ENCODE data around the gene SPATS2L.

DNA sequence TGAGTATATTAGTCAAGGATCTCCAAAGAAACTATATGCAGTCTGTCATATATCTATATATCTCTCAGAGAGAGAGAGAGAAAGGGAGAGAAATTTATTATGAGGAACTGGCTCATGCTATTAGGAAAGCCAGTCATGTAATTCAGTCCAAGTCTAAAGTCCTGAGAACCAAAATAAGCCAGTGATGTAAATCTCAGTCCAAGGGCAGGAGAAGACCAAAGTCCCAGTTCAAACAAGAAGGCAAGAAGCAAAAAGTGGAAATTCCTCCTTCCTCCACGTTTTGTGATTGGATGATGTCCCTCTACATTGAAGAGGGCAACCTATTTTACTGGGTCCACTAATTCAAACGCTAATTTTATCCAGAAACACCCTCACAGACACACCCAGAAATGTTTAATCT lies 34.2 kb upstream of the SPATS2L start:
- no peak for TF ChIP-seq FOSL2 (IDR thresholded peaks at IDR 0.05; ENCODE audit: borderline replicate concordance, low read depth)
- TF ChIP-seq CTCF (IDR thresholded peaks at IDR 0.05), result no peak
- no peak for TF ChIP-seq EZH2phosphoT487 (IDR thresholded peaks at IDR 0.05; ENCODE audit: borderline replicate concordance, low read depth)
- no peak for TF ChIP-seq RCOR1 (IDR thresholded peaks at IDR 0.05; ENCODE audit: low read length)
- no peak for TF ChIP-seq NFIC (IDR thresholded peaks at IDR 0.05; ENCODE audit: borderline replicate concordance)
- TF ChIP-seq RFX5 (IDR thresholded peaks at IDR 0.05; ENCODE audit: low read length), result no peak
- no peak for TF ChIP-seq TCF12 (IDR thresholded peaks at IDR 0.05)
- TF ChIP-seq FOXM1 (IDR thresholded peaks at IDR 0.05; ENCODE audit: low read depth), result no peak
